Nephron (organoid): ENCODE results near the gene CEACAM20.
"Not testable (repeated sequence)": the region's sequence is repeated elsewhere in the genome, so short reads cannot be mapped to it uniquely, and the experiment has no call there.

Source experiments
- H3K27ac Mint-ChIP-seq, 3 experiments: 2 replicates each; pipeline ENCODE4 v1.8.0; 2020; ENCODE audit warnings: mixed read lengths in 3 of 3, mild to moderate bottlenecking in 2 of 3, moderate library complexity in 1 of 3
- H3K27me3 Mint-ChIP-seq: 2 replicates; pipeline ENCODE4 v1.8.0; 2021; ENCODE audit warnings: low read depth, mild to moderate bottlenecking, moderate library complexity, mixed read lengths
- H3K36me3 Mint-ChIP-seq: 2 replicates; pipeline ENCODE4 v1.8.0; 2020; ENCODE audit warnings: low read depth, mixed read lengths
- H3K4me1 Mint-ChIP-seq: 2 replicates; pipeline ENCODE4 v1.8.0; 2020; ENCODE audit warnings: mixed read lengths
- H3K4me3 Mint-ChIP-seq, 3 experiments: 2 replicates each; pipeline ENCODE4 v1.8.0; 2020; ENCODE audit warnings: mild to moderate bottlenecking in 3 of 3, mixed read lengths in 3 of 3, moderate library complexity in 2 of 3
- H3K9me3 Mint-ChIP-seq: 2 replicates; pipeline ENCODE4 v1.8.0; 2020; ENCODE audit warnings: mixed read lengths
- CTCF ChIP-seq, 3 experiments: fragments of 200-600 bp; sonication (generic); IDR thresholded peaks; one replicate each; pipeline ENCODE4 v1.5.0; 2021; ENCODE audit warnings: antibody characterized with exemption in 3 of 3; ENCODE audit not compliant: unreplicated experiment in 3 of 3

Gene CEACAM20

GRCh38 chr19:44544031-44544430, 14.6 kb upstream of the CEACAM20 start:
- no peak for TF ChIP-seq CTCF (IDR thresholded peaks at IDR 0.05; ENCODE audit: unreplicated experiment in 3 of 3)
- Mint-ChIP-seq H3K36me3 (no peaks in the 10 kb centered on the region), H3K9me3 (peaks cover 2% of the 10 kb centered on the region), H3K4me1 (no peaks in the 10 kb centered on the region), H3K27ac (no peak overlapping the region), H3K4me3 (no peak overlapping the region), H3K27me3 (peaks cover 23% of the 10 kb centered on the region)

GRCh38 chr19:44542671-44543070, 13.2 kb upstream of the CEACAM20 start:
- Mint-ChIP-seq H3K36me3 (no peaks in the 10 kb centered on the region), H3K9me3 (peaks cover 2% of the 10 kb centered on the region), H3K4me1 (no peaks in the 10 kb centered on the region), H3K4me3 (no peak overlapping the region), H3K27me3 (peaks cover 26% of the 10 kb centered on the region), H3K27ac (no peak overlapping the region)
- no peak for TF ChIP-seq CTCF (IDR thresholded peaks at IDR 0.05; ENCODE audit: unreplicated experiment in 3 of 3)

- H3K27me3 Mint-ChIP-seq: peaks cover 34% of the 10 kb centered on the region
- no peaks in the 10 kb centered on the region for H3K4me1 Mint-ChIP-seq
- TF ChIP-seq CTCF (IDR thresholded peaks at IDR 0.05; ENCODE audit: unreplicated experiment in 3 of 3): no peak
- H3K36me3 Mint-ChIP-seq: no peaks in the 10 kb centered on the region
- H3K4me3 Mint-ChIP-seq: no peak overlapping the region
- H3K9me3 Mint-ChIP-seq: peaks cover 2% of the 10 kb centered on the region
- no peak overlapping the region for H3K27ac Mint-ChIP-seq
Observed at GRCh38 chr19:44540736-44541135, 11.3 kb upstream of the CEACAM20 start.

- H3K4me3 Mint-ChIP-seq: no peak overlapping the region
- TF ChIP-seq CTCF (IDR thresholded peaks at IDR 0.05; ENCODE audit: unreplicated experiment in 3 of 3): no peak
- no peaks in the 10 kb centered on the region for H3K4me1 Mint-ChIP-seq
- peaks cover 34% of the 10 kb centered on the region for H3K27me3 Mint-ChIP-seq
- H3K27ac Mint-ChIP-seq: no peak overlapping the region
- H3K36me3 Mint-ChIP-seq: no peaks in the 10 kb centered on the region
- peaks cover 6% of the 10 kb centered on the region for H3K9me3 Mint-ChIP-seq
Observed at GRCh38 chr19:44539991-44540390, 10.5 kb upstream of the CEACAM20 start.

GRCh38 chr19:44539236-44539826, 9.9 kb upstream of the CEACAM20 start:
- Mint-ChIP-seq H3K4me1 (no peaks in the 10 kb centered on the region), H3K36me3 (no peaks in the 10 kb centered on the region), H3K4me3 (no peak overlapping the region), H3K9me3 (peaks cover 6% of the 10 kb centered on the region), H3K27ac (no peak overlapping the region), H3K27me3 (peaks cover 30% of the 10 kb centered on the region)
- no peak for TF ChIP-seq CTCF (IDR thresholded peaks at IDR 0.05; ENCODE audit: unreplicated experiment in 3 of 3)

- H3K4me3 Mint-ChIP-seq: not testable (repeated sequence)
Observed at GRCh38 chr19:44535361-44535760, 5.9 kb upstream of the CEACAM20 start.

More at GRCh38 chr19:44535361-44535760, 5.9 kb upstream of the CEACAM20 start:
- H3K27me3 Mint-ChIP-seq: peaks cover 39% of the 10 kb centered on the region
- H3K9me3 Mint-ChIP-seq, H3K27ac Mint-ChIP-seq, H3K4me1 Mint-ChIP-seq, H3K36me3 Mint-ChIP-seq: not testable (repeated sequence)
